ENCODE results near the gene ZNF668.

The ZNF668 gene

DNA sequence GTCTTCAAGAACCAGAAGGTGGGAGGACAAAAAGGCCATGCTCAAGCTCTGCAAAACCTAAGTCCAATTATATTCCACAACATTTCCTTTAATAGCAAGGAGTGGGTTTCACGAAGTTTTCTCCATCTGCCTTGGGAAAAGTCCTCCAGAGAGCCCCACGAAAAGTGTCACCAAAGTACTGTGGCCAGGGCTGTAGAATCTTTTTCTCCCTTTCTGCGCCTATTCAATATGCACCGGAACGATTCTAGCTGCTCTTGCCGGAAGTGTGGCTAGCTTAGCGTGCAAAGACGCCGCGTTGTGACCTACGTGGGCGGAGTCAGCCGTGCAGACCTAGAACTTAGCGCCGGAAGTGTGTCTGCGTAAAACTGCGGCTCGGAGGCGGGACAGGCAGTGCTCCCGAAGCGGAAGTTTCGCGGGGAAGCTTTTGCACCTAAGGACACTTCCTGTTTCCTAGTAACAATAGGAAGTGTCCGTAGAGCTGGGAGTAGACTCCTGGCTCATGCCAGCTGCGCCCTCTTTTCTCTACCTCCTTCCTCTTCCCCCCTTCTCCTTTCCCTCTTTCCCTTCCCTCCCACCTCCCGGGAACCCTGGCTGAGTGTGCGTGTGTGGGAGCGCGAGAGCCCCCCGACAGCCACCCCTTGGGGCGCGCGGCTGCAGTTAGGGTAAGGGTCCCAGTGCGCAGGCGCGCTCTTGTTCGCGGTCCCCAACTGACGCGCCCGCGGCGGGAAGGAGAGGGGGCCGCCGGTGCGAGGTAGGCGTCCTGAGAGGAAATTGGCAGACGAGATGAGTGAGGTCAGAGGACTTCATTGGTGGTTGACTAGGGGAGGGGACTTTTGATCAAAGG is at the start of gene ZNF668, which contains the start of gene ZNF646:
Gene ZNF668 (minus strand): TSS at position 271 of the 844 bp plus-strand sequence. CDS start 9,781 bp downstream, outside the sequence.
Gene ZNF646 (plus strand): TSS at position 453 of the 844 bp plus-strand sequence. CDS start 1,903 bp downstream, outside the sequence.
- TF ChIP-seq SP1 (IDR thresholded peaks at IDR 0.05) (no peak), CTBP1 (IDR thresholded peaks at IDR 0.05; ENCODE audit: borderline replicate concordance) (peak; percentile 16; the same call in 1 of the 2 replicates), ZNF384 (IDR thresholded peaks at IDR 0.05) (no peak), HDGF (IDR thresholded peaks at IDR 0.05; ENCODE audit: borderline replicate concordance) (no peak), FOXA1 (IDR thresholded peaks at IDR 0.05) (no peak), BHLHE40 (IDR thresholded peaks at IDR 0.05; ENCODE audit: borderline replicate concordance) (no peak), NFRKB (IDR thresholded peaks at IDR 0.05) (no peak), L3MBTL2 (conservative IDR thresholded peaks at IDR 0.05) (peak; percentile 46; the same call in 1 of the 2 replicates), ELF4 (IDR thresholded peaks at IDR 0.05) (peak; percentile 82), ARNT (IDR thresholded peaks at IDR 0.05) (peak; percentile 93), LEF1 (IDR thresholded peaks at IDR 0.05; ENCODE audit: borderline replicate concordance) (no peak), FOXK2 (IDR thresholded peaks at IDR 0.05) (no peak), FOXM1 (IDR thresholded peaks at IDR 0.05; ENCODE audit: borderline replicate concordance) (no peak), TARDBP (IDR thresholded peaks at IDR 0.05) (no peak), SUZ12 (IDR thresholded peaks at IDR 0.05) (no peak)
- TF ChIP-seq, protein P1, sequence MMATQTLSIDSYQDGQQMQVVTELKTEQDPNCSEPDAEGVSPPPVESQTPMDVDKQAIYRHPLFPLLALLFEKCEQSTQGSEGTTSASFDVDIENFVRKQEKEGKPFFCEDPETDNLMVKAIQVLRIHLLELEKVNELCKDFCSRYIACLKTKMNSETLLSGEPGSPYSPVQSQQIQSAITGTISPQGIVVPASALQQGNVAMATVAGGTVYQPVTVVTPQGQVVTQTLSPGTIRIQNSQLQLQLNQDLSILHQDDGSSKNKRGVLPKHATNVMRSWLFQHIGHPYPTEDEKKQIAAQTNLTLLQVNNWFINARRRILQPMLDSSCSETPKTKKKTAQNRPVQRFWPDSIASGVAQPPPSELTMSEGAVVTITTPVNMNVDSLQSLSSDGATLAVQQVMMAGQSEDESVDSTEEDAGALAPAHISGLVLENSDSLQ (IDR thresholded peaks at IDR 0.05): peak; percentile 83
- POLR2A ChIA-PET: interaction anchor here (0.6 to 2.8 kb wide), 22 partner anchors 11 to 799 kb away, joined by 3 to 23 read pairs (median 5); partner anchors contain the start of genes HSD3B7, KAT8, STX4 and VKORC1
- DNase-seq (ENCODE audit: extremely low spot score): peak; percentile 92
- CTCF ChIA-PET: interaction anchor here (0.9 to 1.7 kb wide), 2 partner anchors 68 to 83 kb away, joined by 5 to 6 read pairs; no protein-coding TSS in a partner anchor

DNA sequence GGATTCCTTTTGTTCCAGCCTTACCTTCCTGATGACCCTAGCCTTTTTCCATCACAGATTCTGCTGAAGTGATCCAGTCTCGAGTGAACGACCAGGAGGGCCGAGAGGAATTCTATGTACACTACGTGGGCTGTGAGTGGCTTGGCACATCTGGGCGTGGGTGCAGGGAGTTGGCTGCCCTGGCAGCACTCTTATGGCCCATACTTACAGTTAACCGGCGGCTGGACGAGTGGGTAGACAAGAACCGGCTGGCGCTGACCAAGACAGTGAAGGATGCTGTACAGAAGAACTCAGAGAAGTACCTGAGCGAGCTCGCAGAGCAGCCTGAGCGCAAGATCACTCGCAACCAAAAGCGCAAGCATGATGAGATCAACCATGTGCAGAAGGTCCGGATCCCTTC is 46.1 kb upstream of the ZNF668 start:
- POLR2A ChIA-PET: interaction anchor here (0.9 kb wide), 1 partner anchor 22 kb away, joined by 4 read pairs; no protein-coding TSS in a partner anchor
- TF ChIP-seq ELF4 (IDR thresholded peaks at IDR 0.05): no peak
- TF ChIP-seq NFRKB (IDR thresholded peaks at IDR 0.05): no peak
- TF ChIP-seq TARDBP (IDR thresholded peaks at IDR 0.05): no peak
- TF ChIP-seq ZNF384 (IDR thresholded peaks at IDR 0.05): no peak
- TF ChIP-seq FOXA1 (IDR thresholded peaks at IDR 0.05): no peak
- no peak for TF ChIP-seq FOXK2 (IDR thresholded peaks at IDR 0.05)
- TF ChIP-seq SUZ12 (IDR thresholded peaks at IDR 0.05): no peak
- no peak for TF ChIP-seq BHLHE40 (IDR thresholded peaks at IDR 0.05; ENCODE audit: borderline replicate concordance)
- no peak for TF ChIP-seq CTBP1 (IDR thresholded peaks at IDR 0.05; ENCODE audit: borderline replicate concordance)
- no peak for TF ChIP-seq FOXM1 (IDR thresholded peaks at IDR 0.05; ENCODE audit: borderline replicate concordance)
- no peak for TF ChIP-seq LEF1 (IDR thresholded peaks at IDR 0.05; ENCODE audit: borderline replicate concordance)
- TF ChIP-seq L3MBTL2 (conservative IDR thresholded peaks at IDR 0.05): no peak
- no peak for TF ChIP-seq SP1 (IDR thresholded peaks at IDR 0.05)
- TF ChIP-seq HDGF (IDR thresholded peaks at IDR 0.05; ENCODE audit: borderline replicate concordance): no peak
- TF ChIP-seq ARNT (IDR thresholded peaks at IDR 0.05): no peak
- CTCF ChIA-PET: no interaction called here
- DNase-seq (ENCODE audit: extremely low spot score): no peak

GRCh38 chr16:31118223-31119155 is 44.4 kb upstream of the ZNF668 start:
- no peak for DNase-seq (ENCODE audit: extremely low spot score)
- TF ChIP-seq, protein P1 (IDR thresholded peaks at IDR 0.05): no peak
- no peak for TF ChIP-seq FOXK2 (IDR thresholded peaks at IDR 0.05)
- no peak for TF ChIP-seq ZNF384 (IDR thresholded peaks at IDR 0.05)
- TF ChIP-seq FOXM1 (IDR thresholded peaks at IDR 0.05; ENCODE audit: borderline replicate concordance): no peak
- TF ChIP-seq BHLHE40 (IDR thresholded peaks at IDR 0.05; ENCODE audit: borderline replicate concordance): no peak
- CTCF ChIA-PET: interaction anchor here (0.6 to 1.8 kb wide), 3 partner anchors 24 to 754 kb away, joined by 3 to 5 read pairs (median 4); no protein-coding TSS in a partner anchor
- POLR2A ChIA-PET: interaction anchor here (1.0 to 2.3 kb wide), 20 partner anchors 8 to 341 kb away, joined by 3 to 38 read pairs (median 10); partner anchors contain the start of genes ARMC5, BCKDK, FUS and PRSS8

GRCh38 chr16:31117384-31118222 is 43.6 kb upstream of the ZNF668 start, which contains the start of gene KAT8:
TSS of gene KAT8 (plus strand) at chr16:31117664. CDS start at chr16:31117682, 18 bp downstream.
- ChIA-PET POLR2A (interaction anchor here (0.6 to 2.3 kb wide), 32 partner anchors 9 to 756 kb away, joined by 3 to 38 read pairs (median 4); partner anchors contain the start of genes ARMC5, BCKDK, FUS and PRSS36), CTCF (interaction anchor here (0.6 to 1.8 kb wide), 6 partner anchors 18 to 325 kb away, joined by 3 to 5 read pairs (median 4); partner anchors contain the start of genes HSD3B7 and ZNF843)
- TF ChIP-seq TARDBP (IDR thresholded peaks at IDR 0.05) (no peak), FOXK2 (IDR thresholded peaks at IDR 0.05) (no peak), ZNF384 (IDR thresholded peaks at IDR 0.05) (no peak), LEF1 (IDR thresholded peaks at IDR 0.05; ENCODE audit: borderline replicate concordance) (no peak)
- TF ChIP-seq, protein P1 (IDR thresholded peaks at IDR 0.05): peak; percentile 41; the same call in 1 of the 2 replicates
- DNase-seq (ENCODE audit: extremely low spot score): peak; percentile 95
